GM23338 (cell line): Measurements from ENCODE around the gene SART1. TPM values are rescaled to one million over a fixed set of nuclear protein-coding genes. Genes with fewer than 3 reads are reported as not detected.

Source experiments
- ATAC-seq: fragments of 200-7000 bp; cut with Tn5 transposase; 3 replicates; pipeline ENCODE4 v1.9.1; 2020
- DNase-seq: peaks from one replicate; pipeline ENCODE4 v3.0.0-alpha.2; 2015; ENCODE audit warnings: low spot score
- H2AFZ ChIP-seq: fragments of 200-600 bp; sonication (generic); 2 replicates; pipeline ENCODE4 v1.8.0; 2016; ENCODE audit warnings: antibody characterized with exemption, mild to moderate bottlenecking, moderate library complexity
- H3F3A ChIP-seq: fragments of 200-600 bp; sonication (generic); replicated peaks from 2 replicates; pipeline ENCODE4 v1.8.0; 2017; ENCODE audit warnings: antibody characterized with exemption, mixed run types, low read depth
- H3K27ac ChIP-seq: fragments of 200-600 bp; sonication (generic); 2 replicates; pipeline ENCODE4 v1.6.1; 2016; ENCODE audit warnings: low read depth
- H3K27me3 ChIP-seq: fragments of 200-600 bp; sonication (generic); 2 replicates; pipeline ENCODE4 v1.8.0; 2016; ENCODE audit warnings: mild to moderate bottlenecking, mixed run types, moderate library complexity; ENCODE audit not compliant: insufficient read depth
- H3K36me3 ChIP-seq: fragments of 200-600 bp; sonication (generic); 2 replicates; pipeline ENCODE4 v1.8.0; 2016; ENCODE audit warnings: mild to moderate bottlenecking; ENCODE audit not compliant: insufficient read depth
- H3K4me1 ChIP-seq: fragments of 200-600 bp; sonication (generic); 2 replicates; pipeline ENCODE4 v1.8.0; 2016; ENCODE audit warnings: mild to moderate bottlenecking, moderate library complexity; ENCODE audit not compliant: insufficient read depth
- H3K4me2 ChIP-seq: fragments of 200-600 bp; sonication (generic); 2 replicates; pipeline ENCODE4 v1.7.1; 2017; ENCODE audit warnings: mixed run types
- H3K4me3 ChIP-seq: fragments of 200-600 bp; sonication (generic); 2 replicates; pipeline ENCODE4 v1.6.1; 2016; ENCODE audit warnings: mixed run types
- H3K79me2 ChIP-seq: fragments of 200-600 bp; sonication (generic); replicated peaks from 2 replicates; pipeline ENCODE4 v1.8.0; 2017; ENCODE audit warnings: mild to moderate bottlenecking; ENCODE audit not compliant: insufficient read depth
- H3K9me2 ChIP-seq: fragments of 200-600 bp; sonication (generic); 2 replicates; pipeline ENCODE4 v1.8.0; 2017; ENCODE audit not compliant: insufficient read depth
- H4K20me1 ChIP-seq: fragments of 200-600 bp; sonication (generic); replicated peaks from 2 replicates; pipeline ENCODE4 v1.8.0; 2017; ENCODE audit warnings: mild to moderate bottlenecking; ENCODE audit not compliant: insufficient read depth
- H3K27ac Mint-ChIP-seq: 2 replicates; pipeline ENCODE4 v1.8.0; 2020; ENCODE audit warnings: inconsistent platforms, mild to moderate bottlenecking, moderate library complexity, mixed read lengths
- H3K27me3 Mint-ChIP-seq: 3 replicates; pipeline ENCODE4 v1.8.0; 2022; ENCODE audit warnings: low read depth, mild to moderate bottlenecking, moderate library complexity, mixed read lengths, inconsistent platforms; ENCODE audit not compliant: insufficient read depth, poor library complexity
- H3K36me3 Mint-ChIP-seq: 3 replicates; pipeline ENCODE4 v1.8.0; 2021; ENCODE audit warnings: low read depth, mild to moderate bottlenecking, inconsistent platforms, moderate library complexity, mixed read lengths
- H3K4me1 Mint-ChIP-seq: 3 replicates; pipeline ENCODE4 v1.8.0; 2020; ENCODE audit warnings: mild to moderate bottlenecking, inconsistent platforms, mixed read lengths
- H3K4me3 Mint-ChIP-seq: 3 replicates; pipeline ENCODE4 v1.8.0; 2021; ENCODE audit warnings: moderate library complexity, mild to moderate bottlenecking, inconsistent platforms, mixed read lengths
- H3K9me3 Mint-ChIP-seq: 3 replicates; pipeline ENCODE4 v1.8.0; 2020; ENCODE audit warnings: moderate library complexity, mild to moderate bottlenecking, inconsistent platforms, mixed read lengths
- EZH2 ChIP-seq: fragments of 200-600 bp; sonication (generic); IDR thresholded peaks from one replicate; pipeline ENCODE4 v1.8.0; 2017; ENCODE audit warnings: antibody characterized with exemption, mild to moderate bottlenecking, low read depth; ENCODE audit not compliant: unreplicated experiment
- NANOG ChIP-seq: IDR thresholded peaks from 2 replicates; pipeline ENCODE4 v1.6.1; 2016; ENCODE audit warnings: antibody characterized with exemption, borderline replicate concordance
- POLR2AphosphoS5 ChIP-seq: IDR thresholded peaks from 2 replicates; pipeline ENCODE4 v1.6.1; 2016; ENCODE audit warnings: antibody characterized with exemption, low read depth
- ZNF114 ChIP-seq: fragments of 250-450 bp; sonication (Bioruptor Pico); IDR thresholded peaks from 2 replicates; pipeline ENCODE4 v1.5.0; 2020; ENCODE audit warnings: mild to moderate bottlenecking, moderate library complexity
- ZNF331 ChIP-seq: fragments of 250-450 bp; sonication (Bioruptor Pico); IDR thresholded peaks from 2 replicates; pipeline ENCODE4 v1.5.0; 2020; ENCODE audit warnings: low read depth, mild to moderate bottlenecking, moderate library complexity
- polyA plus RNA-seq: library from polyadenylated mRNA; unstranded; fragments of >200 nt; fragmentation: Nextera tagmentation; extraction: Ambion mirVana; gene quantifications from 2 replicates; pipeline ENCODE4 v1.2.1, GENCODE V29; 2016
- total RNA-seq: library from RNA; depleted of rRNA; stranded (reverse); fragments of >200 nt; shearing (Covaris generic); gene quantifications from 2 replicates; pipeline ENCODE4 v1.2.3, GENCODE V29; 2014
- TF ChIP-seq, protein P1 (sequence below): IDR thresholded peaks from one replicate; pipeline ENCODE4 v1.6.1; 2018; ENCODE audit warnings: antibody characterized with exemption; ENCODE audit not compliant: unreplicated experiment
- TF ChIP-seq, protein P2 (sequence below), 2 experiments: fragments of 200-600 bp in 1 of 2; sonication (generic) in 1 of 2; conservative IDR thresholded peaks; 2 replicates each; pipeline versions ENCODE4 v1.5.1 to v1.6.1; 2016 to 2017; ENCODE audit warnings: antibody characterized with exemption in 2 of 2, low read depth in 2 of 2, mild to moderate bottlenecking in 2 of 2, moderate library complexity in 1 of 2

Gene SART1
- total and polyA plus RNA-seq, 2 experiments from 2014 or later: 43.9 to 91.0 TPM

DNA sequence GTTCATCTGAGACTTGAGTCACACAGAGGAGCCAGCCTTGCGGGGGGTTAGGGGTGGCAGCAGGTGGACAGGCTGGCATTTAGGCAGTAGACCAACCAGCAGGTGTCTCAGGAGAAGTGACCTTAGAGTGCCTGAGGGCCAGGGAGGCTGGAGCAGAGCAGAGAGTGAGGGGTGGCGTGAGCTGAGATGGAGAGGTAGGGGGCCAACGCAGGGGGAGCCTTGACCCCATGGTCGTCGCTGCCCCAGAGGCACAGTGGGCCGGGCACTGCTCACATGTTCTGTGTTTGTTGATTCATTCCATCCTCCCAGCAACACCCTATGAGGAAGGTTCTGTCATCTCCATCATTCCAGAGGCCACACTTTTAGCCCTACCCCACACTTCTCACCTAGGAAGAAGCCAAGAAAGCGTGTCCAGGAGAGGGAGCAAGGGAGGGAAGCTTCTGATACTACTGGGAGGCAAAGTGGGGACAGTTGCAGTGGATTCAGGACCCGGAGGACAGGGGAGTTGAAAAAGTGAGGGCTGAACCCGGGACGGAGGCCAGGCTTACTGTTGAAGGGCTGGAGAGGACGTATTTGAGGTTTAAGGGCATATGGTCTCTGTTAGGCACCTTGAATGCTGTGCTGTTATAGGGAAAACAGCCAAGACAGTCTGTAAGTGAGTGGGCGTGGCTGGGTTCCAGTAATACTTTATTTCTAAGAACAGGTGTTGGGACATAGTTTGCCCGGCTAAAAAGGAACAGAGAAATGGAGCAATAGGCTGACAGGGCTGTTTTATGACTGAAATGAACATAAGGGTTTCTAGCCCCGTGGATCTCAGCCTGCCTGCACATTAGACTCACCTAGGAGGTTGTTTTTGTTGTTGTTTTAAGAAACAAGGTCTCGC is 7.3 kb downstream of the SART1 start (continued):
- TF ChIP-seq, protein P1, sequence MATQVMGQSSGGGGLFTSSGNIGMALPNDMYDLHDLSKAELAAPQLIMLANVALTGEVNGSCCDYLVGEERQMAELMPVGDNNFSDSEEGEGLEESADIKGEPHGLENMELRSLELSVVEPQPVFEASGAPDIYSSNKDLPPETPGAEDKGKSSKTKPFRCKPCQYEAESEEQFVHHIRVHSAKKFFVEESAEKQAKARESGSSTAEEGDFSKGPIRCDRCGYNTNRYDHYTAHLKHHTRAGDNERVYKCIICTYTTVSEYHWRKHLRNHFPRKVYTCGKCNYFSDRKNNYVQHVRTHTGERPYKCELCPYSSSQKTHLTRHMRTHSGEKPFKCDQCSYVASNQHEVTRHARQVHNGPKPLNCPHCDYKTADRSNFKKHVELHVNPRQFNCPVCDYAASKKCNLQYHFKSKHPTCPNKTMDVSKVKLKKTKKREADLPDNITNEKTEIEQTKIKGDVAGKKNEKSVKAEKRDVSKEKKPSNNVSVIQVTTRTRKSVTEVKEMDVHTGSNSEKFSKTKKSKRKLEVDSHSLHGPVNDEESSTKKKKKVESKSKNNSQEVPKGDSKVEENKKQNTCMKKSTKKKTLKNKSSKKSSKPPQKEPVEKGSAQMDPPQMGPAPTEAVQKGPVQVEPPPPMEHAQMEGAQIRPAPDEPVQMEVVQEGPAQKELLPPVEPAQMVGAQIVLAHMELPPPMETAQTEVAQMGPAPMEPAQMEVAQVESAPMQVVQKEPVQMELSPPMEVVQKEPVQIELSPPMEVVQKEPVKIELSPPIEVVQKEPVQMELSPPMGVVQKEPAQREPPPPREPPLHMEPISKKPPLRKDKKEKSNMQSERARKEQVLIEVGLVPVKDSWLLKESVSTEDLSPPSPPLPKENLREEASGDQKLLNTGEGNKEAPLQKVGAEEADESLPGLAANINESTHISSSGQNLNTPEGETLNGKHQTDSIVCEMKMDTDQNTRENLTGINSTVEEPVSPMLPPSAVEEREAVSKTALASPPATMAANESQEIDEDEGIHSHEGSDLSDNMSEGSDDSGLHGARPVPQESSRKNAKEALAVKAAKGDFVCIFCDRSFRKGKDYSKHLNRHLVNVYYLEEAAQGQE: no peak
- no peak for TF ChIP-seq ZNF331 (CRISPR knock-in tag)

DNA sequence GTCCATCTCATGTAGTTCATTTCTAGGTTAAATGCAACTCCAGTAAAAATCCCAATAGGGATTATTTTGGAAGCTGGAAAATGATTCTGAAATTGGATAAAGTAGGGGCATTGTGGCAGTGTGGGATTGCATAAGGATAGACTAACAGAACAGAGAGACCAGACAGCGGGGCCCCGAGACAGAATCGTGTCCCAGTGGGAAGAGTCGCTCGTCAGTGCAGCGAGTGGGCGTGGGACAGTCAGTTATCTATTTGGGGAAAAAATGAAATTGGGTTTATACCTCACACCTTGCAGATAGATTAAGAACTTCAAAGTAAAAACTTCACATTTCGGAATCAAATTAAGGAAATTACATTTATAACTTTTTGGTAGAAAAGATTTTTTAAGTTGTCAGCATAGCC is 10.6 kb downstream of the SART1 start:
- H3K36me3 Mint-ChIP-seq: peaks cover 71% of the 10 kb centered on the region
- Histone ChIP-seq H3K36me3 (no peaks in the 10 kb centered on the region; the same call in 1 of the 2 replicates), H3K4me3 (no peak overlapping the region), H3K4me1 (no peaks in the 10 kb centered on the region), H4K20me1 (no peaks in the 10 kb centered on the region; the same call in none of the 2 replicates), H3K9me2 (no peaks in the 10 kb centered on the region), H3K27me3 (no peaks in the 10 kb centered on the region), H2AFZ (no peak overlapping the region), H3K27ac (no peak overlapping the region), H3K79me2 (no peaks in the 10 kb centered on the region), H3K4me2 (no peak overlapping the region), H3F3A (no peaks in the 10 kb centered on the region; the same call in 1 of the 2 replicates)
- no peak for DNase-seq
- no peak overlapping the region for H3K4me3 Mint-ChIP-seq
- peaks cover 14% of the 10 kb centered on the region for H3K27me3 Mint-ChIP-seq
- peaks cover 11% of the 10 kb centered on the region for H3K4me1 Mint-ChIP-seq
- no peak overlapping the region for H3K27ac Mint-ChIP-seq
- TF ChIP-seq ZNF114 (CRISPR knock-in tag) (no peak), ZNF331 (CRISPR knock-in tag) (no peak), NANOG (no peak), POLR2AphosphoS5 (no peak)
- ATAC-seq: no peak
- peaks cover 7% of the 10 kb centered on the region; the same call in 2 of the 3 replicates for H3K9me3 Mint-ChIP-seq

DNA sequence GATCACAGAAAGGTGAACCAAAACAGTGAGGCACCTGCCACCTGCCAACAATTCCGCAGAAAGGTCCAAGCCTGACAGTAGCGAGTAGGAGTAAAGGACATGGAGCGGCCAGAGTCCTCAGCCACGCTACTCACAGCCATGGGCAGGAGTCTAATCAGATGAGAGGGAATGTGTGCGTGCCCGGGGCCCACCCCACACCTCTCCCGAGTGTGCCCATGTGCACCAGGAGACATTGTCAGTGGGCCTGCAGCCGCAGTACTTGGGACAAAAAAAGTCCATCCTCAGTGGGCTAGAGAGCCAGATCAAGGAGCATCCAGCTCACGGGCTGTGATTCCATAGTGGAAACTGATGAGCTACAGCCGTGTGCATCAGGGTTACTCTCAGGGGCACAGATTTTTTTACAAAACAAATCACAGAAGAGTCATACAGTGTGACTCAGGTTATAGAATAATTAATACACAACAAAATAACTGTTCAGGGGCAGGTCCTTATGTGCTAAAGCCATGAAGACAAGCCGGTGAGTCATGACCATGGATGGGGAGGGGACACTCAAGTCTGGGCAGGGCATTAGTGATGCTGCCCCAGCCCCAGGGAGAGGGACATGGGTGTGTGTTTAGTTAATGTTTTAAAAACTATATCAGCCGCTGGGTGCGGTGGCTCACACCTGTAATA is 12.0 kb downstream of the SART1 start:
- Histone ChIP-seq H3K79me2 (no peaks in the 10 kb centered on the region), H3K36me3 (no peaks in the 10 kb centered on the region), H3K4me2 (no peak overlapping the region), H3K27me3 (no peaks in the 10 kb centered on the region), H2AFZ (no peak overlapping the region), H3K4me3 (no peak overlapping the region), H3K4me1 (no peaks in the 10 kb centered on the region), H3K27ac (no peak overlapping the region), H4K20me1 (no peaks in the 10 kb centered on the region; the same call in none of the 2 replicates), H3K9me2 (no peaks in the 10 kb centered on the region), H3F3A (no peaks in the 10 kb centered on the region)
- ATAC-seq (no peak), DNase-seq (no peak)
- Mint-ChIP-seq H3K9me3 (peaks cover 7% of the 10 kb centered on the region; the same call in 2 of the 3 replicates), H3K27me3 (peaks cover 19% of the 10 kb centered on the region), H3K27ac (no peak overlapping the region), H3K4me1 (peaks cover 11% of the 10 kb centered on the region), H3K36me3 (peaks cover 64% of the 10 kb centered on the region), H3K4me3 (no peak overlapping the region)
- TF ChIP-seq POLR2AphosphoS5 (no peak), EZH2 (no peak), NANOG (no peak)
- TF ChIP-seq, protein P1: no peak
- TF ChIP-seq, protein P2, sequence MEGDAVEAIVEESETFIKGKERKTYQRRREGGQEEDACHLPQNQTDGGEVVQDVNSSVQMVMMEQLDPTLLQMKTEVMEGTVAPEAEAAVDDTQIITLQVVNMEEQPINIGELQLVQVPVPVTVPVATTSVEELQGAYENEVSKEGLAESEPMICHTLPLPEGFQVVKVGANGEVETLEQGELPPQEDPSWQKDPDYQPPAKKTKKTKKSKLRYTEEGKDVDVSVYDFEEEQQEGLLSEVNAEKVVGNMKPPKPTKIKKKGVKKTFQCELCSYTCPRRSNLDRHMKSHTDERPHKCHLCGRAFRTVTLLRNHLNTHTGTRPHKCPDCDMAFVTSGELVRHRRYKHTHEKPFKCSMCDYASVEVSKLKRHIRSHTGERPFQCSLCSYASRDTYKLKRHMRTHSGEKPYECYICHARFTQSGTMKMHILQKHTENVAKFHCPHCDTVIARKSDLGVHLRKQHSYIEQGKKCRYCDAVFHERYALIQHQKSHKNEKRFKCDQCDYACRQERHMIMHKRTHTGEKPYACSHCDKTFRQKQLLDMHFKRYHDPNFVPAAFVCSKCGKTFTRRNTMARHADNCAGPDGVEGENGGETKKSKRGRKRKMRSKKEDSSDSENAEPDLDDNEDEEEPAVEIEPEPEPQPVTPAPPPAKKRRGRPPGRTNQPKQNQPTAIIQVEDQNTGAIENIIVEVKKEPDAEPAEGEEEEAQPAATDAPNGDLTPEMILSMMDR (conservative IDR thresholded peaks at IDR 0.05; ENCODE audit: low read depth in 2 of 2): no peak
